HAP-1 (cell line): Measurements from ENCODE around the gene WHAMM.

ENCODE experiments used
- DNase-seq, 2 experiments: peaks; one replicate each; pipeline ENCODE4 v3.0.0-alpha.2; 2016 to 2020; ENCODE audit warnings: low spot score in 2 of 2
- H3K27me3 ChIP-seq: fragments of 250-450 bp; sonication (Bioruptor Pico); 2 replicates; pipeline ENCODE4 v1.5.1; 2020; ENCODE audit warnings: low read depth, mild to moderate bottlenecking, moderate library complexity
- H3K36me3 ChIP-seq: fragments of 250-450 bp; sonication (Bioruptor Pico); replicated peaks from 2 replicates; pipeline ENCODE4 v1.5.1; 2020; ENCODE audit warnings: mild to moderate bottlenecking
- H3K4me1 ChIP-seq: fragments of 250-450 bp; sonication (Bioruptor Pico); 2 replicates; pipeline ENCODE4 v1.5.1; 2020; ENCODE audit warnings: mild to moderate bottlenecking
- H3K4me3 ChIP-seq: fragments of 250-450 bp; sonication (Bioruptor Pico); 2 replicates; pipeline ENCODE4 v1.5.1; 2020; ENCODE audit warnings: mild to moderate bottlenecking, moderate library complexity
- H3K9me3 ChIP-seq: fragments of 250-450 bp; sonication (Bioruptor Pico); 2 replicates; pipeline ENCODE4 v1.5.1; 2020; ENCODE audit warnings: mild to moderate bottlenecking, moderate library complexity
- in situ Hi-C: fragments of 300-500 bp; cut with MboI; formaldehyde crosslinking; loops from 3 replicates; pipeline ENCODE4 v1.14.3; 2020; ENCODE audit warnings: low sequenced_read_pairs, inconsistent platforms, mixed read lengths

WHAMM gene

GRCh38 chr15:82835391-82835917 lies 26.0 kb downstream of the WHAMM start:
- DNase-seq: no peak
- Histone ChIP-seq H3K4me3 (no peak overlapping the region), H3K4me1 (peaks cover 17% of the 10 kb centered on the region), H3K36me3 (peaks cover 58% of the 10 kb centered on the region), H3K27me3 (no peaks in the 10 kb centered on the region), H3K9me3 (no peaks in the 10 kb centered on the region)
- in situ Hi-C loops: no loop called here

GRCh38 chr15:82838096-82838735 lies 28.8 kb downstream of the WHAMM start:
- peaks cover 38% of the 10 kb centered on the region for H3K36me3 ChIP-seq
- in situ Hi-C loops: no loop called here
- no peaks in the 10 kb centered on the region for H3K4me1 ChIP-seq
- DNase-seq: no peak
- no peak overlapping the region for H3K4me3 ChIP-seq
- H3K9me3 ChIP-seq: no peaks in the 10 kb centered on the region
- H3K27me3 ChIP-seq: no peaks in the 10 kb centered on the region

DNA sequence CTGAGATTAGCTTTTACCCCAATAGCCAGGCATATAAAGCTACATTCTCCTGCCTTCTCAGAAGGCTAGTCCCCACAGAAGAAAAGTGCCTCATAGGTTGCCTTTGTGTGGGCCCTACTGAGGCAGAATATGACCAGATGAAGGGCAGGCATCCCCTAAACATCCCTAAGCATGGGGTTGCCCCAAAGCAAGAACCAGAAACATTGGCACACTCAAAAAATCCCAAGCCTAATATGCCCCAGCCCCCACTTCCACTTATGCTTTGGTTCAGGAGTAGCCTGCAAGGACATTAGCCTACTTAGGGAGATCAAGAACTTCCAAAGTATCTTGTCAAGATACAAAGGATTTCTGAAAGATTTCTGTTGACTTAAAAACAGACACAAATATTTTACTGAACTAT lies 29.7 kb downstream of the WHAMM start:
- Histone ChIP-seq H3K27me3 (no peaks in the 10 kb centered on the region), H3K4me3 (no peak overlapping the region), H3K9me3 (no peaks in the 10 kb centered on the region), H3K36me3 (peaks cover 29% of the 10 kb centered on the region), H3K4me1 (no peaks in the 10 kb centered on the region)
- no peak for DNase-seq
- in situ Hi-C loops: no loop called here

DNA sequence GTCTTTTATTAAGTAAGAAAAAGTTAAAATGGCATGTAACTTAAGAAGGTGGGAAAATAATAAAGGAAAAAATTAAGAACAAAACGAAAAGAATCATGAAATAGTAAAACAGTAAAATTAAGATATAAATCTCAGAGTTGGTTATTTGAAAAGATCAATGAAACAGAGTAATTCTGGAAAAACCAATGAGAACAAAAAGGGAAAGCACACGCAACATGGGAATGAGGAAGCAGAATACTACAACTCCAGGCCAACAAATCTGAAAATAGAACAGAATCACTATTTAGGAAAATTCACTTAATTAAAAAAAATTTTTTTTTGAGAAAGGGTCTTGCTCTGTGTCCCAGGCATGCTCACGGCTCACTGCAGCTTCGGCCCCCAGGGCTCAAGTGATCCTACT lies 30.7 kb downstream of the WHAMM start:
- Histone ChIP-seq H3K4me1 (no peaks in the 10 kb centered on the region), H3K4me3 (no peak overlapping the region), H3K27me3 (no peaks in the 10 kb centered on the region), H3K9me3 (no peaks in the 10 kb centered on the region), H3K36me3 (peaks cover 18% of the 10 kb centered on the region; the same call in 1 of the 2 replicates)
- in situ Hi-C loops: no loop called here
- no peak for DNase-seq

DNA sequence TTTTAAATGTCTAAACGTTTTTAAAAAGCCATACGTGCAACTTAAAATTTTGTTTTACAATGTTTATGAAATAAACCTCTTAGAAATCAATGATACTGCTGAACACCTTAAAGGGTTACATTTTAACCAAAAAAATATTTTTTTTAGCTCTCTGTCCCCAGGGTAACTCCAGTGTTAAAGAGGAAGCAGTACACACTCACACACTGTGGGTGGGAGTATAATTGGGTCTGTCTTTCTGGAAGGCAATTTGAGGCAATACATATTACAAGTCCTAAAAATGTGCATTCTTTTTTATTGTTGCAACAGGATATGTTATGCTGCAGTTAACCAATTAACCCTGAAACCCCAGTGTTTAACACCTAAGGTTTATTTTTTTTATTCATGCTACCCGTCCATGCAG lies 34.1 kb downstream of the WHAMM start:
- in situ Hi-C loops: no loop called here
- Histone ChIP-seq H3K9me3 (no peaks in the 10 kb centered on the region), H3K27me3 (no peaks in the 10 kb centered on the region), H3K36me3 (no peaks in the 10 kb centered on the region), H3K4me3 (no peak overlapping the region), H3K4me1 (no peaks in the 10 kb centered on the region)
- no peak for DNase-seq

DNA sequence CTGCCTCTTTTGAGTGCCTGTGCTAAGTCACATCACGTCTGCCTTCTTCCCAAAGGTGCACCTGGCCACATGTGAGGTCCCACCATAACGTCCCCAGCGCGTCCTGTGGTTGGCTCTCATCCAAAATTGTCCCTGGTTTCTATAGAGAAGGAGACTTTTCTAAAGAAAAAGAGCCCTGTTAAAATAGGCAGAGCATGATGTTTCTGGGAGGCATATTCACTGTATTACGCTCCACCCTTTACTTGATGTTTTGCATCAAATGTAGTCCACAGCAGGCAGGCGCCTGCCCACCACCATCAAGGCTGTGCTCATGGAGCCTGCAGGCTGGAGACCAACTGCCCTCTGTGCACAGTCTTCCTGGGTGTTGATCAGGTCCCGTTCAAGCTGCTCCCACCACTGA lies 36.3 kb downstream of the WHAMM start:
- in situ Hi-C loops: no loop called here
- H3K9me3 ChIP-seq: no peaks in the 10 kb centered on the region
- DNase-seq: peak in 1 of 2 experiments; percentile 7
- H3K36me3 ChIP-seq: peaks cover 3% of the 10 kb centered on the region; the same call in 1 of the 2 replicates
- H3K4me3 ChIP-seq: no peak overlapping the region
- H3K4me1 ChIP-seq: no peaks in the 10 kb centered on the region
- H3K27me3 ChIP-seq: no peaks in the 10 kb centered on the region

DNA sequence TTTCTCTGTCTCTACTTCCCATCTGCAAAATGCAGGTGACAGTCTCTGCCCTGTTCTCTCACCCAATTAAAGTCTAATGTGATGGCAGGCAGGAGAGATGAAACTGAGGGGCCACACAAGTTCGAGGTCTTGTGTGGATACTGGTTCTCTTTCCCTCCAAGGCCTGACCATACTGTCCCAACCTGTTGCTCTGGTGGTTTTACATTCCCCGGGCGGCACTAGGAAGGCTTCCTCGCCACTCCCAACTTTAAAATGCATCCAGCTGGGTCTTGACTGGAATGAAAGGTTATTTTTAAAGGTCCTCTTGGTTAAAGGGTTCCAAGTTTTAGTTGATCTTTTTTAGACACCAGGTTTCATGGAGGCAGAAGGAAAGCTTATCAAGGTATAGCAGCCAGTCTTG lies 37.2 kb downstream of the WHAMM start:
- in situ Hi-C loops: no loop called here
- Histone ChIP-seq H3K36me3 (peaks cover 10% of the 10 kb centered on the region), H3K4me3 (no peak overlapping the region), H3K4me1 (no peaks in the 10 kb centered on the region), H3K9me3 (no peaks in the 10 kb centered on the region), H3K27me3 (no peaks in the 10 kb centered on the region)
- no peak for DNase-seq

DNA sequence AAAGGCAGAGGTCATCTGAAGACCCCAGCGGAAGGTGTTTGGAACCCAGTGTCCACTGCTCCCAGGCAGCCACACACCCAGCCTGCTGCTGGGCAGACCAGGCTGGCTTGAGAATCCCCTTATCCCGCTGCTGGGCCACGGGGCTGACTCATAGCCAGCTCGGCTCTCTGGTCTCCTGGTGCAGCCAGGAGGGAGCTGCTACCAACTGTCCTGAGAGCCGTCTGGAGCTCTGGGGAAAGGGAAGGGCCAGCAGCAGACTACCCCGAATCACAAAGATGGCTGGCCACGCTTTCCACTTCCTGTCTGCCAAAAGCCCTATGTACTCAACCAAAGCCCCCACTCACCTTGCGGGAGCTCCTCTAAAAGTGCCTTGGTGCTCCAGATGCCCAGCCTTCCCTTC lies 38.3 kb downstream of the WHAMM start:
- Histone ChIP-seq H3K27me3 (no peaks in the 10 kb centered on the region), H3K9me3 (no peaks in the 10 kb centered on the region), H3K4me3 (no peak overlapping the region), H3K36me3 (peaks cover 12% of the 10 kb centered on the region), H3K4me1 (no peaks in the 10 kb centered on the region)
- DNase-seq: peak in 1 of 2 experiments; percentile 9
- in situ Hi-C loops: no loop called here

- no peaks in the 10 kb centered on the region for H3K4me1 ChIP-seq
- H3K27me3 ChIP-seq: no peaks in the 10 kb centered on the region
- H3K36me3 ChIP-seq: peaks cover 13% of the 10 kb centered on the region
- in situ Hi-C loops: no loop called here
- DNase-seq: peak in 1 of 2 experiments; percentile 11
- no peaks in the 10 kb centered on the region for H3K9me3 ChIP-seq
- H3K4me3 ChIP-seq: no peak overlapping the region
Observed at GRCh38 chr15:82848241-82848993, 39.0 kb downstream of the WHAMM start.

- no peaks in the 10 kb centered on the region for H3K9me3 ChIP-seq
- H3K4me3 ChIP-seq: no peak overlapping the region
- DNase-seq: peak; percentile 93 to 96
- no peaks in the 10 kb centered on the region for H3K27me3 ChIP-seq
- in situ Hi-C loops: no loop called here
- H3K4me1 ChIP-seq: no peaks in the 10 kb centered on the region
- peaks cover 13% of the 10 kb centered on the region for H3K36me3 ChIP-seq
Observed at GRCh38 chr15:82849556-82850512, 40.4 kb downstream of the WHAMM start.

DNA sequence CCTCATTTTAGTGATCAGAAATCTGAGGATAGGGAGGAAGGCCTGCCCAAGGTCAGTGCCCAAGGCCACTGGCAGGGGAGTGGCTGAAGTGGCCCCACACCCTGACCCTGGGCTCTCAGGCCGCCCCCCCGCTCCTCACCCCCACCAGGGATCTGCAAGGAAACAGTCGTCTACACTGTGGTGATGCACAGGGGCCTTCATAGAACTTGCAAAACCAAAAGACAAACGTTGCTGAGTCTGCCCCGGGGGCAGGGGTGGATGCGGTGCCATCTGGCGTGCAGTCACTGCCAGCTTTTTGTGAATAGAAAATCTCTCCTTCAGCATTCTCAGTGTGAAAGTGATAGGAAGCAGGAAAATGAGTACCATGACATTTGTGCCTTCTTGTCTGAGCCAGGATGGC lies 41.3 kb downstream of the WHAMM start:
- H3K9me3 ChIP-seq: no peaks in the 10 kb centered on the region
- peaks cover 13% of the 10 kb centered on the region for H3K36me3 ChIP-seq
- H3K4me3 ChIP-seq: no peak overlapping the region
- in situ Hi-C loops: no loop called here
- peak in 1 of 2 experiments; percentile 7 for DNase-seq
- no peaks in the 10 kb centered on the region for H3K27me3 ChIP-seq
- no peaks in the 10 kb centered on the region for H3K4me1 ChIP-seq

GRCh38 chr15:82851306-82851850 lies 42.0 kb downstream of the WHAMM start:
- Histone ChIP-seq H3K4me1 (no peaks in the 10 kb centered on the region; the same call in 1 of the 2 replicates), H3K4me3 (no peak overlapping the region), H3K9me3 (no peaks in the 10 kb centered on the region), H3K27me3 (no peaks in the 10 kb centered on the region), H3K36me3 (peaks cover 13% of the 10 kb centered on the region)
- DNase-seq: peak in 1 of 2 experiments; percentile 7
- in situ Hi-C loops: no loop called here

DNA sequence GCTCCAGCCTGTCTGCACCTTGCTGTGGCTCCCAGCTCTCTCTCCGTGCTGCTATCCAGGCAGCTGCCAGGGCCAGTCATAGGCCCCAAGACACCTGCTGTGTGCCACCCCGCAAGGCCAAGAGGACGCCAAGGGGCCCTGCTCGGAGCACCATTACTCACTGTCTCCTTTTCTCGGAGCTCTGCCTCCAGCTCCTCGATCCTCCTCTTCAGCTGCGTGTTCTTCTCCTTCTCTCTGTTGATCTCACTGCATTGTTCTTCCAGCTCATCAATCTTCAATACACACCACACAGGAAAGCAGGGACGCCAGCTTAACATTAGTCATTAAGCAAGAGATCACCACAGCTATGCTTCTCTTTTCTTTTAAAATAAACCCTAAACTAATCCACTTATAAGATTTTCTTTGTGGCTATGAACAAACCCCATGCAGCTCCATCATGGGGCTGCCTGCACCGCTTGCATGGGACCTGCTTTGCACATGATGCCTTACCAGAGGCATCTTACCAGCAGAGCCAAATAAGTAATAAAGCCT lies 42.6 kb downstream of the WHAMM start:
- no peaks in the 10 kb centered on the region; the same call in 1 of the 2 replicates for H3K4me1 ChIP-seq
- peaks cover 13% of the 10 kb centered on the region for H3K36me3 ChIP-seq
- in situ Hi-C loops: no loop called here
- DNase-seq: peak in 1 of 2 experiments; percentile 8
- no peaks in the 10 kb centered on the region for H3K9me3 ChIP-seq
- no peak overlapping the region for H3K4me3 ChIP-seq
- no peaks in the 10 kb centered on the region for H3K27me3 ChIP-seq
